Mucosa of descending colon (tissue), 3 donors: ENCODE results near the gene CASP8AP2. TPM values are rescaled to one million over a fixed set of nuclear protein-coding genes. Genes with fewer than 3 reads are reported as not detected.

ENCODE experiments used
- ATAC-seq: fragments of 200-7000 bp; cut with Tn5 transposase; one replicate; pipeline ENCODE4 v1.9.1; 2020; ENCODE audit warnings: mild to moderate bottlenecking, moderate library complexity
- DNase-seq, 3 donors: peaks; one replicate each; pipeline ENCODE4 v3.0.0-alpha.2; 2020
- H3K36me3 ChIP-seq: fragments of 200-600 bp; one replicate; pipeline ENCODE4 v1.8.0; 2021; ENCODE audit warnings: low read depth, mild to moderate bottlenecking
- H3K4me1 ChIP-seq: fragments of 200-600 bp; one replicate; pipeline ENCODE4 v1.8.0; 2021; ENCODE audit warnings: low read depth, mild to moderate bottlenecking
- H3K4me3 ChIP-seq: fragments of 200-600 bp; one replicate; pipeline ENCODE4 v1.8.0; 2021; ENCODE audit warnings: mild to moderate bottlenecking
- H3K9me3 ChIP-seq: fragments of 200-600 bp; one replicate; pipeline ENCODE4 v1.8.0; 2021; ENCODE audit warnings: mild to moderate bottlenecking
- CTCF ChIP-seq: fragments of 200-600 bp; IDR thresholded peaks from one replicate; pipeline ENCODE4 v1.8.0; 2022; ENCODE audit warnings: antibody characterized with exemption, mild to moderate bottlenecking
- intact Hi-C, 2 donors: fragments of 100-400 bp; cut with DNase I in 1 of 2; cut with micrococcal nuclease in 1 of 2; formaldehyde crosslinking; loops; one replicate each; pipeline versions ENCODE4 v1.11.0 to v1.11.1; 2022; cut with DNase I, micrococcal nuclease
- total RNA-seq, 3 donors: library from RNA; stranded (reverse); fragmentation: NEBNext Ultra II Directional in 2 of 3; extraction: Animal tissue kit (Norgen Biotek cat#: 25700) in 2 of 3; gene quantifications; one replicate each; pipeline versions ENCODE4 v1.2.1 to v1.2.4, GENCODE V29; 2021 to 2023
- donor health status: DM: no; HTN: no; CAD: no; lungs with moderate emphysema.
- donor health status: DM: no; HTN: no; CAD: no.
- donor health status: DM: no; HTN: yes; CAD: no.

Gene CASP8AP2
- total RNA-seq, 3 donors from 2014 or later, result 11.7 to 23.3 (median 15.7) TPM

- no peaks in the 10 kb centered on the region for H3K4me1 ChIP-seq
- H3K36me3 ChIP-seq, result peaks cover 15% of the 10 kb centered on the region
- no peak for TF ChIP-seq CTCF
- intact Hi-C loops, result no loop called here
- H3K4me3 ChIP-seq, result no peak overlapping the region
- DNase-seq, result no peak
- no peak for ATAC-seq
- peaks cover 9% of the 10 kb centered on the region for H3K9me3 ChIP-seq
These were observed 42.7 kb upstream of the CASP8AP2 start for GRCh38 chr6:89786970-89787369.

GRCh38 chr6:89787660-89788328, 41.9 kb upstream of the CASP8AP2 start:
- ATAC-seq, result no peak
- intact Hi-C loops, result no loop called here
- TF ChIP-seq CTCF, result no peak
- Histone ChIP-seq H3K36me3 (peaks cover 14% of the 10 kb centered on the region), H3K4me1 (no peaks in the 10 kb centered on the region), H3K9me3 (peaks cover 9% of the 10 kb centered on the region), H3K4me3 (no peak overlapping the region)
- DNase-seq, result no peak

- Histone ChIP-seq H3K36me3 (peaks cover under 1% of the 10 kb centered on the region), H3K9me3 (no peaks in the 10 kb centered on the region), H3K4me3 (no peak overlapping the region), H3K4me1 (no peaks in the 10 kb centered on the region)
- intact Hi-C loops, result no loop called here
- ATAC-seq, result peak; percentile 67
- TF ChIP-seq CTCF, result no peak
- no peak for DNase-seq
These were observed 39.7 kb upstream of the CASP8AP2 start for GRCh38 chr6:89789980-89790379.

- DNase-seq (no peak), ATAC-seq (no peak)
- Histone ChIP-seq H3K36me3 (no peaks in the 10 kb centered on the region), H3K4me1 (no peaks in the 10 kb centered on the region), H3K9me3 (no peaks in the 10 kb centered on the region), H3K4me3 (no peak overlapping the region)
- no peak for TF ChIP-seq CTCF
- intact Hi-C loops, result no loop called here
These were observed 39.3 kb upstream of the CASP8AP2 start for GRCh38 chr6:89790403-89790802.

- TF ChIP-seq CTCF, result no peak
- ATAC-seq (peak; percentile 78), DNase-seq (peak in 1 of 3 donors; percentile 65)
- intact Hi-C loops, result no loop called here
- no peaks in the 10 kb centered on the region for H3K9me3 ChIP-seq
- H3K36me3 ChIP-seq, result no peaks in the 10 kb centered on the region
- no peak overlapping the region for H3K4me3 ChIP-seq
- no peaks in the 10 kb centered on the region for H3K4me1 ChIP-seq
These were observed 36.8 kb upstream of the CASP8AP2 start for GRCh38 chr6:89792881-89793280.

GRCh38 chr6:89793586-89793985, 36.1 kb upstream of the CASP8AP2 start:
- Histone ChIP-seq H3K9me3 (no peaks in the 10 kb centered on the region), H3K4me3 (no peak overlapping the region), H3K4me1 (no peaks in the 10 kb centered on the region), H3K36me3 (no peaks in the 10 kb centered on the region)
- no peak for DNase-seq
- no peak for TF ChIP-seq CTCF
- ATAC-seq, result no peak
- intact Hi-C loops, result no loop called here
